Effector memory CD8-positive, alpha-beta T cell (primary cell): ENCODE results near the gene GET4.

Source experiments
- ATAC-seq: fragments of 150-1000 bp; cut with Tn5 transposase; replicated peaks from 2 replicates; pipeline ENCODE4 v1.10.0; 2021; ENCODE audit warnings: mild to moderate bottlenecking, moderate library complexity
- DNase-seq, 3 experiments: peaks; one replicate each; pipeline ENCODE4 v3.0.0; 2021
- H3K27ac Mint-ChIP-seq, 2 donors: one replicate each; pipeline ENCODE4 v1.8.0; 2022; ENCODE audit warnings: mild to moderate bottlenecking in 2 of 2, mixed read lengths in 2 of 2, moderate library complexity in 2 of 2
- H3K27me3 Mint-ChIP-seq, 2 donors: one replicate each; pipeline ENCODE4 v1.8.0; 2022; ENCODE audit warnings: mixed read lengths in 2 of 2
- H3K36me3 Mint-ChIP-seq: one replicate; pipeline ENCODE4 v1.8.0; 2022; ENCODE audit warnings: mild to moderate bottlenecking, moderate library complexity, mixed read lengths; ENCODE audit not compliant: insufficient read depth
- H3K4me1 Mint-ChIP-seq, 2 donors: one replicate each; pipeline ENCODE4 v1.8.0; 2022; ENCODE audit warnings: low read depth in 2 of 2, mixed read lengths in 2 of 2
- H3K4me3 Mint-ChIP-seq, 2 donors: one replicate each; pipeline ENCODE4 v1.8.0; 2022; ENCODE audit warnings: mild to moderate bottlenecking in 2 of 2, mixed read lengths in 2 of 2, moderate library complexity in 2 of 2
- H3K9me3 Mint-ChIP-seq, 2 donors: one replicate each; pipeline ENCODE4 v1.8.0; 2022; ENCODE audit warnings: mixed read lengths in 2 of 2
- total RNA-seq, 9 experiments: gene quantifications; one replicate each; lab custom pipeline; 2026; lab: John Stamatoyannopoulos, UW

Gene GET4, protein sequence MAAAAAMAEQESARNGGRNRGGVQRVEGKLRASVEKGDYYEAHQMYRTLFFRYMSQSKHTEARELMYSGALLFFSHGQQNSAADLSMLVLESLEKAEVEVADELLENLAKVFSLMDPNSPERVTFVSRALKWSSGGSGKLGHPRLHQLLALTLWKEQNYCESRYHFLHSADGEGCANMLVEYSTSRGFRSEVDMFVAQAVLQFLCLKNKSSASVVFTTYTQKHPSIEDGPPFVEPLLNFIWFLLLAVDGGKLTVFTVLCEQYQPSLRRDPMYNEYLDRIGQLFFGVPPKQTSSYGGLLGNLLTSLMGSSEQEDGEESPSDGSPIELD
- 0.73 to 10.4 (median 3.4) reads per million in 9 experiments for total RNA-seq

DNA sequence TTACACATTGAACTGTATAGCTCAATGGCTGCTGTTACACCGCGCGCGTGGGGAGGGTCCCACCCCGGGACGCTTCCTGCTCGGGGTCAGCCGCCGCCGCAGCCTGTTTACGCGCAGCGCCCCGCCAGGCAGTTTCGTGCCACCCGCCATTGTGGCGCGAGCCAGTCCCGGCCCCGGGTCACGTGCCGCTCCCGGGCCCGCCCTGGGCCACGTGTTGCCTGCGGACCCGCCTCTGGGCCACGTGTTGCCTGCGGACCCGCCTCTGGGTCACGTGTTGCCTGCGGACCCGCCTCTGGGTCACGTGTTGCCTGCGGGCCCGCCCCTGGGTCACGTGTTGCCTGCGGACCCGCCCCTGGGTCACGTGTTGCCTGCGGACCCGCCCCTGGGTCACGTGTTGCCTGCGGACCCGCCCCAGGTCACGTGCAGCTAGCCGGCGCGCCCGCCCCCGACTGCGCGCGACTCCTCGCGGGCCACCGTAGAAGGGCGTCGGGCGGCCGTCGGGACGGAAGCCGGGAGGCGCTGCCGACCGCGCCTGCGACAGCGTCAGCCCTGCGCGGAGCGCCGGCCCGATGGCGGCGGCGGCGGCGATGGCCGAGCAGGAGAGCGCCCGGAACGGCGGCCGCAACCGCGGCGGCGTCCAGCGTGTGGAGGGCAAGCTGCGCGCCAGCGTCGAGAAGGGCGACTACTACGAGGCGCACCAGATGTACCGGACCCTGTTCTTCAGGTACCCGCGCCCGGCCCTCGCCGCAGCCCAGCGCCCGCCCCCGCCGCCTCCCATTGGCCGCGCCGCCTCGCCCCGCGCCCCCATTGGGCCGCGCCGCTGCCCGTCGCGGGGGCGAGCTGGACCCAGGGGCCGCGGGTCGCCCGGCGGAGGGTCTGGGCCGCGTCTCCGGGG, at the start of gene GET4:
TSS of gene GET4 (plus strand) at position 478 of the 895 bp plus-strand sequence. CDS start at position 570, 92 bp downstream.
- Mint-ChIP-seq H3K27ac (peak within 1 kb of the TSS; percentile 93 to 95), H3K4me3 (peak within 1 kb of the TSS; percentile 96 to 99), H3K36me3 (peaks cover 24% of the 10 kb centered on the region), H3K9me3 (no peaks in the 10 kb centered on the region), H3K4me1 (peaks cover 20 to 26% of the 10 kb centered on the region in 2 donors), H3K27me3 (no peaks in the 10 kb centered on the region)
- peak; percentile 96 to 98 (median 97) for DNase-seq
- ATAC-seq: peak; percentile 80

DNA sequence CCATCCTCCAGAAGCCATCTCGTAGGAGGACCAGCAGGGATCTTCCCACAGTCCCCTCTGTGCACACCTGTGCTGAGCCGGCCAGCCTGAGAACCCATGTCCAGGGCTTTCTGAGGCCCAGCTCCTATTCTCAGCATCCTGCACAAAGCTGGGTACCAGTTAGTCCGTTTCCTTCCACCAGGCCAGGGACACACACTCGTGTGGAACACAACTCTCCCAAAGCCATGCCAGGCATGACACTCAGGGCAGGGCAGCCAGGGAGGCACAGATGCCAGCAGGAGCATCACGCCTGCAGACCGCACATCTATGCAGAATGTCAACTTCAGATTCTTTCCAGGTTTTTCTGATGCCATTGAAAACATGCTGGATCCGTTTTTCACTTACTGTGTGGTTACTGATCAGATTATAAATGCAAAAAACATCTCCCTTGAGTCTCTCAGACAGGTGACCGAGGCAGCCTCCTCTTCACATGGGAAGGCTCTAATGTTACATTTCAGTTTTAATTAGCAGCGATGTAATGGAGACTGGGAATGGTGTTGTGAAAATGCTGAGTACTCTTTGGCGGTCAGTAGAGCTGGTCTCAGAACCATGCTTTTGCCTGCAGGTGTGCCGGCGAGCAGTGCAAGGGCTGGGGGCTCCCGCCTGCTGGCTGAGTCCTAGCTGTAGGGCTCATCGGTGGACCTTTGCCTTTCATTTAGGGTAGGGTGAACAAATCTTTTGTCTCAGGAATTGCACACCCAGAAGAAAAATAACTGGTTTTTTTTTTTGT, 47.4 kb upstream of the GET4 start:
- Mint-ChIP-seq H3K27ac (no peak overlapping the region), H3K4me1 (peaks cover 28 to 33% of the 10 kb centered on the region in 2 donors), H3K9me3 (no peaks in the 10 kb centered on the region), H3K36me3 (peaks cover 36% of the 10 kb centered on the region), H3K27me3 (no peaks in the 10 kb centered on the region), H3K4me3 (no peak overlapping the region)
- ATAC-seq (no peak), DNase-seq (no peak)

DNA sequence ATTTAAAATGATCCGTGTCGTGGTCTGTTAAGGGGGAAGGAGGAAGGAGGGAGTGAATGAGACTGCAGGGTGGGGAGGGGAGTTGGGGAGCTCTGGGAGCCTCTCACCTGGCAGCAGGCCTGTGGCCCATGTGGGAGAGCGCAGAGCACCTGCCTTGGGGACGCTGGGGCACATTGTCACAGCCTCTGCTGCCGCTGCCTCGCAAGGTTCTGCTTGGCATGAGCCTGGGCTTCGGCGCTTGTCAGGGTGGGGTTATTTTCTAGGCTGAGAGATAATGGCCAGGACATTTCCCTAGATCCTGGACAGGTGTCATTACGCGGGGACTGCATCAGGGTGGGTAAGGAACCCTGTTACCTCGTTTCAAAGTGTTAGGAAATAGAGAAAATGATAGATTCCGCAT, 46.3 kb upstream of the GET4 start:
- peaks cover 36% of the 10 kb centered on the region for H3K36me3 Mint-ChIP-seq
- DNase-seq (no peak), ATAC-seq (no peak)
- no peak overlapping the region for H3K4me3 Mint-ChIP-seq
- no peaks in the 10 kb centered on the region for H3K9me3 Mint-ChIP-seq
- no peaks in the 10 kb centered on the region for H3K27me3 Mint-ChIP-seq
- H3K27ac Mint-ChIP-seq: peak overlapping the region in 1 of 2 donors; percentile 90
- H3K4me1 Mint-ChIP-seq: peaks cover 27 to 31% of the 10 kb centered on the region in 2 donors

DNA sequence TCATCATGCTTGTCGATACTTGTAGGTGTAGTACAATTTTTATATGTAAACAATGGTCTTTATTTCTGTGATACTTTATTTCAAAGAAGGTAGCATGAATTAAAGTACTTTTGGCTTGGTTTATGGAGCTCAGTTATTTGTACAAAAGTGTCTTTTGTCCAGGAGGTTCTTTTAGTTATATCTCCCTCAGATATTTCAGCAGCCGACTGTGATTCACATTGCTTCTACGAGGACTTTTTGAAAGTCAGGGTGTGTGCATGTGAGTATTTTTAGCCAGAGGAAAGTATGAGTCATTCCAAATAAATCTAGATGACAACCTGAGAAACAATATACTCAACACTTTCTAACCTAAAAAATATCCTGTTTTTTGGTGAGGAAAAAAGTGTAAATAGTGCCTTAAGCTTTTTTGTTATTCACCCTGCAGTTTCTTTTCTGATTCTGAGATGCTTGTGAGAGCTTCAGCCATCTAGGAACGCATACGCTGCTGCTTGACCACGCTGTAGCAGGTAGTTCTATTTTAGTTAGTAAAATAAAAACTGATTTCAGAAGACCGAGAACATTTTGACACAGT, 44.7 kb upstream of the GET4 start:
- Mint-ChIP-seq H3K27me3 (no peaks in the 10 kb centered on the region), H3K36me3 (peaks cover 31% of the 10 kb centered on the region), H3K27ac (peak overlapping the region; percentile 90 to 91), H3K9me3 (no peaks in the 10 kb centered on the region), H3K4me3 (peak overlapping the region; percentile 74 to 80), H3K4me1 (peaks cover 32 to 35% of the 10 kb centered on the region in 2 donors)
- peak; percentile 26 for ATAC-seq
- no peak for DNase-seq

DNA sequence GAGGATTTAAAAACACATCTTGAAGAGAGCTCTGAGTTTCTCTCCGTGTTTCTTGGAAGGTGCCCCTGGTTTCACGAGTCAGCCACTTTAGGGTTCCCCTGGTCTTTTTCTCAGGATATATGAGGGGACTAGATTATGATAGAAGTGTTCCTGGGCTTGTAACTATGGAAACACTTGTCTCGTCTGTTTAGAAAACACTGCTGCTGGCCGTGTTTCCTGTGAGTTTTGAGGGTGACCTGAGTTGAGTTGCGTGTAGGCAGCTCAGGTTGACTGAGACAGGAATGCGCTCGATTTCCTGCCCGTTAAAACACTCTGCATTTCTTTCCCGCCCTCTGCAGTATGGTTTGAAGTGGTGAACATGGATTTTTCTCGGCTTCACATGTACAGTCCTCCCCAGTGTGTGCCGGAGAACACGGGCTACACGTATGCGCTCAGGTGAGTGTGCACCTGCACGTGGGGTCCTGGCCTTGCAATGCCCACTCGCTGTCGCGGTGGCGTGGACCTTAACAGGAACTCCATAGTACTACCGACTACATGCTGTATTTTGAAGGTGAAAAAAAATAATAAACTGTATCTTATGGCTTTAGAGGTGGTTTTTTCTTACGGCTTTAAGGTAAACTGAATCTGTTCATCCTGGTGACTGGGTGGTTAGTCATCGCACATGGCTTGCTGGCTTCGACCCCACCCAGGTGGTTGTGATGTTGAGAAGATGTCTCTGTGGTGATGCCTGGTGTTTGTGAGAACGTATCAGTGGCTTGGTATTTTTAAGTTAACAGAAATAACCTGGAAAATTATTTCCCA, 44.0 kb upstream of the GET4 start, which contains the start of gene SUN1:
TSS of gene SUN1 (plus strand) at position 310 of the 801 bp plus-strand sequence. CDS start at position 359, 49 bp downstream.
- peaks cover 34% of the 10 kb centered on the region for H3K36me3 Mint-ChIP-seq
- H3K27ac Mint-ChIP-seq: peak within 1 kb of the TSS; percentile 90 to 91
- H3K4me1 Mint-ChIP-seq: peaks cover 32 to 38% of the 10 kb centered on the region in 2 donors
- no peaks in the 10 kb centered on the region for H3K27me3 Mint-ChIP-seq
- H3K9me3 Mint-ChIP-seq: no peaks in the 10 kb centered on the region
- peak within 1 kb of the TSS; percentile 74 to 80 for H3K4me3 Mint-ChIP-seq
- DNase-seq: peak; percentile 46 to 50 (median 46)
- ATAC-seq: peak; percentile 86

DNA sequence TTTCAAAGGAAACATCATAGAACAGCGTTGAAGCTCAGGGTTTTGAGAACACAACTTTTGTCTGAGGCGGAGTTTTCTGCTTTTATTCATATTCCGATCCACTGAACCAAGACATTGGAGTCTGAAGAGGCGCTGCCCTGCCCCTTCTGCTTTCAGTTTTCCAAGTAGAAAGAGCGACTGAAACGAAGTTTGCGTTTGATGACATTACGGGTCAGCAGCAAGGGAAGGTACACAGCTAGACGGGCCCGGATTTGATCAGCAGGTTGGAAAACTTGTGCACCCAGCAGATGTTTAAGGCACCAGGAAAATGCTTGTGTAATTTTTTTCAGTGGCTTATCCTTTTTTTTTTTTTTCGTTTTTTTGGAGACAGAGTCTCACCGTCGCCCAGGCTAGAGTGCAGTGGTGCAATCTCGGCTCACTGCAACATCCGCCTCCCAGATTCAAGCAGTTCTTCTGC, 43.4 kb upstream of the GET4 start:
- peak overlapping the region; percentile 90 to 91 for H3K27ac Mint-ChIP-seq
- H3K9me3 Mint-ChIP-seq: no peaks in the 10 kb centered on the region
- H3K4me1 Mint-ChIP-seq: peaks cover 32 to 38% of the 10 kb centered on the region in 2 donors
- no peaks in the 10 kb centered on the region for H3K27me3 Mint-ChIP-seq
- H3K4me3 Mint-ChIP-seq: peak overlapping the region; percentile 74 to 80
- peaks cover 32% of the 10 kb centered on the region for H3K36me3 Mint-ChIP-seq
- ATAC-seq (no peak), DNase-seq (no peak)

DNA sequence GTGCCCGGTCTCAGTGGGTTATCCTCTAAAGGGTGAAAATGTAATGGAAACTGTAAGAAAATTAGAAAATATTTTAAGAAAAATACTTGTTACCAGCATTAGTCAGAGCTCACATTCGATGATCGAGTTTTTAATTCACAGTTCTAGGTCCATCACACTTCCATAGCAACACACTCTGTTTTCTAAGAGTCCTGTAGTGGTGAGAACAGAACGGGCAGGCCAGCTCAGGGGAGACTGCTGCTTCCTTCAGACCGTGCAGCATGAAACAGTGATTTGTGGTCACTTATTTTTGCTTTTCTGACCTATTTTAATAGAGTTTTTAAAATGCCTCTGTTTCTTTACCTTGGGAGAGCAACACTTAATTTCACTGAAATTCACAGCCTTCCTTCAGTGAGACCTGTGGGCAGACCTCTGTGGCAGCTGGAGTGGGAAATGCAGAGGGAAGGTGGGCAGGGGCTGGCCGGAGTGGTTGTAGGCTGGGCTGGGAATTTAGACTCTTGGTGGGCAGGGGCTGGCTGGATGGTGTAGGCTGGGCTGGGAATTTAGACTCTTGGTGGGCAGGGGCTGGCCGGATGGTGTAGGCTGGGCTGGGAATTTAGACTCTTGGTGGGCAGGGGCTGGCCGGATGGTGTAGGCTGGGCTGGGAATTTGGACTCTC, 42.6 kb upstream of the GET4 start:
- Mint-ChIP-seq H3K27ac (peak overlapping the region in 1 of 2 donors; percentile 69), H3K9me3 (no peaks in the 10 kb centered on the region), H3K4me3 (no peak overlapping the region), H3K4me1 (peaks cover 32 to 38% of the 10 kb centered on the region in 2 donors), H3K36me3 (peaks cover 31% of the 10 kb centered on the region), H3K27me3 (no peaks in the 10 kb centered on the region)
- ATAC-seq (no peak), DNase-seq (no peak)

DNA sequence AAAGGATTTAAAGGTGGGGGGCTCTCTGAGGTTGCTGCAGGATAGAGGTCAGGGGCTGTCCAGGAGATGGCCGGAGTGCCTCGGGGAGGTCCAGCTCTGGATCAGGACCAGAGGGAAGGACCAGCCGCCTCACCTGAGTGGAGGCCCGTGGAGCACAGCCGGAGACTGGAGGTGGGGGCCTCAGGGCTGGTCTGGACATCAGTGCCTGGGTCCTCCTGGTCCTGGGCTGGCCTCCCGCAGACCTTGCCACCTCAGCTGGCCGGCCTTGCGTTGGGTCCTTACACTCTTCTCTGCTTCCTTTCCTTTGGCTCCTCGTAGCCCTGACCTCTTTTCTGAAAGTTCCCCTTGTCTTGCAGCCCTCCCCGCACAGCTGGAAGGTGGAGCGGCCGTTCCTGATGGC, 42.1 kb upstream of the GET4 start:
- ATAC-seq: no peak
- H3K27ac Mint-ChIP-seq: peak overlapping the region in 1 of 2 donors; percentile 69
- DNase-seq: no peak
- H3K4me1 Mint-ChIP-seq: peaks cover 32 to 38% of the 10 kb centered on the region in 2 donors
- H3K4me3 Mint-ChIP-seq: no peak overlapping the region
- no peaks in the 10 kb centered on the region for H3K27me3 Mint-ChIP-seq
- H3K36me3 Mint-ChIP-seq: peaks cover 34% of the 10 kb centered on the region
- no peaks in the 10 kb centered on the region for H3K9me3 Mint-ChIP-seq

DNA sequence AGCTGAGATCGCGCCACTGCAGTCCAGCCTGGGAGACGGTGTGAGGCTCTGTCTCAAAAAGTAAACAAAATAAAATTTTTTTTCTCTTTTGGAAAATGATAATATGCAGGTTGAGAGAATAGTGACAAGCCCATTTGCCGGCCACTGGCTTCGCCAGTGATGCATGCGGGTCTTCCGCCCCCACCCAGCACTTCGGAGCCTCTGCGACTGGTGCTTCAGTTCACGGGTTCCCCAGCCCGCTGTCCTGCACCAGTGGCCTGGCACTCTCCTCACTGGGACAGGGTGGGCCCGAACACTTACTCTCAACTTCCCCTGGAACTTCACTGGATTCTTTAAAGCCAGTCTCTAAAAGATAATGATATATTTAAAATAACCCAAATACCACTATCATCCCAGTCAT, 41.3 kb upstream of the GET4 start:
- Mint-ChIP-seq H3K4me1 (peaks cover 32 to 38% of the 10 kb centered on the region in 2 donors), H3K36me3 (peaks cover 41% of the 10 kb centered on the region), H3K9me3 (no peaks in the 10 kb centered on the region), H3K27ac (no peak overlapping the region), H3K4me3 (no peak overlapping the region), H3K27me3 (no peaks in the 10 kb centered on the region)
- DNase-seq (no peak), ATAC-seq (no peak)

DNA sequence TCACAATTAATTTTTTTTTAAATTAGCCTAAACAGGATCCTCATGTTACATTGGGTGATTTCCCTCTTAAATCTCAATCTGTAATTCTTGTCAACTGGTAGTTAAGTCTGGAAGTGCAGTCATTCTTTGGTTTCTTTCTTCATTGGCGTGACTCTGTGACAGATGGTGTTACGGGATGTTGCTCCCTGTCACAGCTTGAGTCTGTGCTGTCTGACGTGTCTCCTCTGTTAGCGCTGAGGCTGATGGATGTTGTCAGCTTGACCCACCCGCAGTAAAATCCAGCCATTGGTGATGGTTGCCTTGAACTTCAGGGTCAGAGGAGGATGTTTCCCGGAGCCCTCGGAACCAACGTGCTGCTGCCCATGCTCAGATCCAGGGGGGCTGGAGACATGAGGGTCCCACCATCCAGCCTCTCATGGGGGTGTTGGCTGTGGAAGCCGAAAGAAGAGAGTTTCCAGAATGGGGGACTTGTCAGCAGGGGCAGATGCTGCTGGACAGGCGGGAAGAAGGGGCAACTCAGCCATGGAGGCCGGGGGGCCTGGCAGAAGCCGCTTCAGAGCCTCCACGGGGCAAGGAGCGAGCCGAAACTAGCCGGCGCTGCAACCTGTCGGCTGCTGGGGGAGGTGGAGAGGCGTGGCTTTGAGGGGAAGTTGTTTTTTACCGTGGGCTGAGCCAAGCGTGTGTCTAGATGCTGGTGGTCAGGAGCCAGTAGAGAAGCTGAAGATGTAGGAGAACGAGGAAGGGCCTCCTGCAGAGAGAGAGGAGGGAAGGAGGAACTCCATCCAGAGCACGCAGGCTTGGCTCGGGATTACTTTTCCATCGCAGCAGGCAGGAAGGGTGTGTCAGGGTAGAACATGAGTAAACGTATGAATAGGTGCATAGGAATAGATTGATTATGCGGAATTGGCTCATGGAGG, 40.6 kb upstream of the GET4 start:
- peaks cover 26 to 32% of the 10 kb centered on the region in 2 donors for H3K4me1 Mint-ChIP-seq
- peaks cover 48% of the 10 kb centered on the region for H3K36me3 Mint-ChIP-seq
- no peaks in the 10 kb centered on the region for H3K9me3 Mint-ChIP-seq
- ATAC-seq (no peak), DNase-seq (no peak)
- H3K27ac Mint-ChIP-seq: peak overlapping the region in 1 of 2 donors; percentile 83
- H3K4me3 Mint-ChIP-seq: peak overlapping the region in 1 of 2 donors; percentile 28
- no peaks in the 10 kb centered on the region for H3K27me3 Mint-ChIP-seq

DNA sequence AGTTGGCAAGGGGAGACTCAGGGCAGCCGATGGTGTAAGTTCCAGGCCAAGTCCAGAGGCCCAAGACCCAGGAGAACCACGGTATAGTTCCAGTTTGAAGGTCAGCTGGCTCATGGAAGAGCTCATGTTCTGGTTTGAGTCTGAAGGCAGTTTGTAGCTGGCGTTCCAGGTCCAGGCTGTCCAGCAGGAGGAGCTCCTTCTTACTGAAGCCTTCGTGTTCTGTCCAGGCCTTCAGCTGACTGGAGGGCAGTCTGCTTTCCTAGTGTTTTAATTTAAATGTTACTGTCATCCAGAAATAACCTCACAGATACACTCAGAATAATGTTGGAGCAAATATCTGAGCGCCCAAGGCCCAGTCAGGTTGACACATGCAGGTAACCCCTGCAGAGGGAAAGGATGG, 39.9 kb upstream of the GET4 start:
- DNase-seq (no peak), ATAC-seq (no peak)
- peak overlapping the region; percentile 19 to 83 for H3K27ac Mint-ChIP-seq
- peak overlapping the region in 1 of 2 donors; percentile 28 for H3K4me3 Mint-ChIP-seq
- H3K9me3 Mint-ChIP-seq: no peaks in the 10 kb centered on the region
- H3K4me1 Mint-ChIP-seq: peaks cover 22 to 27% of the 10 kb centered on the region in 2 donors
- peaks cover 54% of the 10 kb centered on the region for H3K36me3 Mint-ChIP-seq
- H3K27me3 Mint-ChIP-seq: no peaks in the 10 kb centered on the region
